Measurements from ENCODE around the gene FAM171A1.
"Not testable (repeated sequence)": the region's sequence is repeated elsewhere in the genome, so short reads cannot be mapped to it uniquely, and the experiment has no call there.

FAM171A1 gene

DNA sequence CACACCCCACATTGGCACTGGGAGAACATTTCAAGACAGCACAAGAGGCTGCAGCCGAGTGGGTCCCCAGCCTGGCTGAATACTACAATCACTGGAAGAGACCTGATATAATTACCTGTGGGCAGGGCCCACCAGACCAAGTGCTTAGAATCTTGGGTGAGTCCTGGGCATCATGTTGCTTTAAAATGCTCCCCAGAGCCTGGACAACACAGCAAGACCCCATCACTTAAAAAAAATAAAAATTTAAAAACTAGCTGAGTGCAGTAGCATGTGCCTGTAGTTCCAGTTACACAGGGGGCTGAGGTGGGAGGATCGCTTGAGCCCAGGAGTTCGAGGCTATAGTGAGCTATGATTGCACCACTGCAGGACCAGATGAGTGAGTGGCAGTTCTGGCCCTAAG lies 28.1 kb downstream of the FAM171A1 start:
- no peak for DNase-seq

DNA sequence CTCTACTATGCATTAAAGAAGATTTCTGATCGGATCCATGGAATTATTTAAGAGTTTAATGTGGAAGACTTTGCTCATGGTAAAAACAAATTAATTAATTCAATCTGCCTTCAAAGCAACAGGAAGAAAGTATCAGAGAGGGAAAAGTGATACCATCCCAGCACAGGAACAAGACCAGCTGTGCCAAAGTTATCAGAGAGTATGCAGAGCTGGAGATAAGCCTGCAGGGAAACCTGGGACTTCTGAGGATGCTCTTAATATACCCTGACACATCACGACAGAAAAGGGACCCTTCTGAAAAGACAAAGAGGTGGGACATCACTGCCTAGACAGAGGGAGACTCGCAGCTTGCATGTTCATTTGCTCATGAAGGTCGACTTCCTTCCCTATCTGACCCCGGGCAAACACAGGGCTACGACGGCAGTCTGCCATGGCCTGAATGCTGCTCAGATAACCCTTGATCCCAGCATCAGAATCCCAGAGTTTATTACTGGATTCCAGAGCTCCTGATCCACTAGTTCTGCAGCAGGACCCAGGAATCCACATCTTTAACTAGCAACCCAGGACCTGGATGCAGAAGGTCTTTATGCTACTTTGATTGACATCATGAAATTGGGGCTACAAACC lies 29.5 kb downstream of the FAM171A1 start:
- DNase-seq: no peak

DNA sequence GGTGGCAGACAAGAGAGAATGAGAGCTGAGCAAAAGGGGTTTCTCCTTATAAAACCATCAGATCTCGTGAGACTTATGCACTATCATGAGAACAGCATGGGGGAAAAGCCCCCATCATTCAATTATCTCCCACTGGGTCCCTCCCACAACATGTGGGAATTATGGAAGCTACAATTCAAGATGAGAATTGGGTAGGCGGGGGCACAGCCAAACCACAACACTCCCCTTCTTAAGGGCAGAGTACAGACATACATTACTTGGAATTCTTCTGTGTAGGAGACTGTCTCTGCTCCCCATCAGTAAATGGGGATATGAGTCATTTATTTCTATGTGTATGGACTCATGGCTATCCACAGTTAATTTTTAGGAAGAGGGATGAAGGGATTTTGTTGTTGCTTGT lies 31.2 kb downstream of the FAM171A1 start:
- peak; percentile 50 for DNase-seq

DNA sequence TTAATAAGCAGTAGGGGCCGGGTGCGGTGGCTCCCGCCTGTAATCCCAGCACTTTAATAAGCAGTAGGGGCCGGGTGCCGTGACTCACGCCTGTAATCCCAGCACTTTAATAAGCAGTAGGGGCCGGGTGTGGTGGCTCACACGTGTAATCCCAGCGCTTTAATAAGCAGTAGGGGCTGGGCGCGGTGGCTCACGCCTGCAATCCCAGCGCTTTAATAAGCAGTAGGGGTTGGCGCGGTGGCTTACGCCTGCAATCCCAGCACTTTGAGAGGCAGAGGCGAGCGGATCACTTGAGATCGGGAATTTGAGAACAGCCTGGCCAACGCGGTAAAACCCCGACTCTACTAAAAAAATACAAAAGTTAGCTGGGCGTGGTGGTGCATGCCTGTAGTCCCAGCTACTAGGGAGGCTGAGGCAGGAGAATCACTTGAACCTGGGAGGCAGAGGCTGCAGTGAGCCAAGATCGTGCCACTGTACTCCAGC lies 33.6 kb downstream of the FAM171A1 start:
- not testable (repeated sequence) for DNase-seq

DNA sequence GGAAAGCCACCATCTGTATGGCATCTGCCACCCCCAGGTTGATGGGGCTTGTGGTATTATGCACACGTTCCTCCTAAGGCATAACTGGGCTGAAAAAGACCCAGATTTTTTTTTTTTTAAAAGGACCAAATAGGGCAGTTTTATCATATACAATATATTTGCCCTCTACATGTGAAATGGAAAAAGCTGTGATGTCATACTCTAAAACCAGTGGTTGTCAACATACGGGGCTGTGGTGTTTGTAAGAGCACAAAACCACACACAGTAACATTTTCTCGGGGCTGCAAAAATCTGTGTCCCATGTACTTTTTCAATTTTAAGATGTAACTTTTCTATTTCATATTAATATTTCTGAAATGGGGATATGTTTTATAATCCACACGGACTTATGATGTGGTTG lies 34.9 kb downstream of the FAM171A1 start:
- no peak for DNase-seq

DNA sequence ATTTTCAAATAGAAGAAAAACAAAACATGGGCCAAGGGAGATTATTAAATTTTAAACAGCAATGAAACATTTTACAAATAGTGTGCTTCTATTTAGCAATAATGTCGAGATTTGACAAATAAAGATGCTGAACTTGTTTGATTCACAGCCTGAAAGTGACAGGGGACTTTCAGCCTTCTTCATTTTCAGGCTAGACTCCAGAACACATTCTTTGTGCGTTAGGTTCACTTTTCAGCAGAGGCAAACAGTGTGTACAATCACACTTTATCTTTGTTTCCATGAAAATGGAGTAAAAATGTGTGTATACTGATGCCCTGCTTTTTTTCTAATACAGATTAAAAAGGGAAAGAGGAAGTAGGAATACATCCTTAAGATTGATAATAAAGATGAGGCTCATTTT lies 35.6 kb downstream of the FAM171A1 start:
- DNase-seq: no peak

DNA sequence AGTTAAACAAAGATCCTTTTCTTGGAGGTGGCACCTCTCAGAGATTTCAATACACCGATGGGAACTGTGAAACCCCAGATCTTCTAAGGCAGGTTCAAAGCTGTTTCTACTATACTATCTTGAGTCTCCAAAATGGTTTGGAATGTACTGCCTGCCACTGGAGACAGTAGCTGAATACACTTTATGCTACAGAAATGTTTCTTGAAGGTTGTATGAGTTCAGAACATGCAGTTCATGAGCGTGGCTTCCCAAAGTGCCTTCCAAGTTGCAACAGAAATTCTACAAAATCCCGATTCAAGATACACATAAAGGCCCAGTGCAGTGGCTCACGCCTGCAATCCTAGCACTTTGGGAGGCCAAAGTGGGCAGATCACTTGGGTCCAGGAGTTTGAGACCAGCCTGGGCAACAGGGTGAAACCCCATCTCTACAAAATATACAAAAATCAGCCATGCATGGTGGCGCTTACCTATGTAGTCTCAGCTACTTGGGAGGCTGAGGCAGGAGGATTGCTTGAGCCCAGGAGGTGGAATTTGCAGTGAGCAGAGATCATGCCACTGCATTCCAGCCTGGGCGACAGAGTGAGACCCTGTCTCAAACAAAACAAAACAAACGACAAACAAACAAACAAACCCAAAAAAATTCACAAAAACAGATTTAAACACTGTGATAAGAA lies 36.3 kb downstream of the FAM171A1 start:
- DNase-seq: no peak

DNA sequence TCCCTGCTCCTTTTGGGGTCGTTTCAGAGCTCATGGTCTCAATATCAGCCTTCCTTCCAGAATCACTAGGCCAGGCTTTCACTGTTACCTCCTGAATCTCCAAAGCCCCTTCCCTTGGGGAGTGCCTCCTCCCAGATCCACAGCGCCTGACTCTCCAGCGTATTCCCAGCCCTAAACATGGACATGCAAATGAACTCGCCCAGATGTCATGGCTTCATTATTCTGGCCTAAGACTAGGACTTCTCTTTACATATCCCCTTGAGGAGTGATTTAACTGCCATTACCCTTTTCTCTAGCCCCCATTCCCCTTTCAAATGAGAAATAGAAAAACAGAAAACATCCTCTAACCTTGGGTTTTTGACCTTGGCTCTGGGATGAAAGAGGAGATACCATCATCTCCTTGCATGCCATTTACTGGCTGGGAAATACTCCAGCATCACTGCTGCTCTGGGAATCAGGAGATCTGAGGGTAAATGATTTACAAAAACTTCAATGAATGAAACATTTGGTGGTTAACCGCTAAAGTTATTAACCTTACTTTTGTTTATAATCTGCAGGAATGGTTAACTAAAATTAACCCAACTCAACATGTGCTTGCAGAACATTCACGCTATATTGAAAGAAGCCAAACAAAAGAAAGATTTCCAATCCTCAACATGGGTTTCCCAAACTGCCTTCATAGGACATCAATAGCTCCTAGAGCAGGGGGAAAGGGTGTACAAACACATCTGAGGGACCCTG lies 37.0 kb downstream of the FAM171A1 start:
- DNase-seq: no peak

DNA sequence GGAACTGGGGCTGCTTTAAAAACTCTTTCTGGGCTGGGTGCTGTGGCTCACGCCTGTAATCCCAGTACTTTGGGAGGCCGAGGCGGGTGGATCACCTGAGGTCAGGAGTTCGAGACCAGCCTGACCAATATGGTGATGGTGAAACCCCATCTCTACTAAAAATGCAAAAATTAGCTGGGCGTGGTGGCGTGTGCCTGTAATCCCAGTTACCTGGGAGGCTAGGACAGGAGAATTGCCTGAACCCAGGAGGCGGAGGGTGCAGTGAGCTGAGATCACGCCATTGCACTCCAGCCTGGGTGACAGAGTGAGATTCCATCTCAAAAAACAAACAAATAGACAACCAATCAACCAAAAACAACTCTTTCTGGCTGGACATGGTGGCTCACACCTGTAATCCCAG lies 37.9 kb downstream of the FAM171A1 start:
- not testable (repeated sequence) for DNase-seq

DNA sequence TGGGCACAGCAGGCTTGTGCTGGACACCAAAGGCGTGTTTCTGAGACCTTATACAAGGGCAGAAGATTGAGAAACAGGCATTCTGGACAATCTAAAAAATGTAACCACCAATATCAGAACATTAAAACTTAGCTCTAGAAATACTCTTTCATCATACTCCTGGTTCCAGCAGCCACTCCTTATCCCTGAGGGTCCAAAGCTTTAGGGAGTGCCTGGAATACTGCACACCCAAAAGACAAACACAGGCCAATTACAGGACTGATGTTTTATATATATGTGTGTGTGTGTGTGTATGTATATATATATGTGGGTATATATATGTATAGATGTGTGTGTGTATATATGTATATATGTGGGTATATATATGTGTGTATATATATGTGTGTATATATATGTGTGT lies 39.6 kb downstream of the FAM171A1 start:
- no peak for DNase-seq

DNA sequence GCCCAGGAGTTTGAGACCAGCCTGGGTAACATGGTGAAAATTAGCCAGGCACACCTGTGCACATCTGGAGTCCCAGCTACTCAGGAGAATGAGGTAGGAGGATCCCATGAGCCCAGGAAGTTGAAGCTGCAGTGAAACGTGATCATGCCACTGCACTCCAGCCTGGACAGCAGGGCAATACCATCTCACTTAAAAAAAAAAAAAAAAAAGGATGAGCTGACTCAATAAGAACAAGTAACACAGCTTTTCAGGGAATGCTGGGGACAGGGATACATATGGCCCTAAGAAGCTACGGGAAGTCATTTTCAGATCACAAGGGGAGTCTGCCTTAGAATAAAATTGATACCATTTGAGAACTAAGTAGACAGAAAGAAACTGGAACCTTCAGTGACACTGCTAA lies 41.7 kb downstream of the FAM171A1 start:
- no peak for DNase-seq

DNA sequence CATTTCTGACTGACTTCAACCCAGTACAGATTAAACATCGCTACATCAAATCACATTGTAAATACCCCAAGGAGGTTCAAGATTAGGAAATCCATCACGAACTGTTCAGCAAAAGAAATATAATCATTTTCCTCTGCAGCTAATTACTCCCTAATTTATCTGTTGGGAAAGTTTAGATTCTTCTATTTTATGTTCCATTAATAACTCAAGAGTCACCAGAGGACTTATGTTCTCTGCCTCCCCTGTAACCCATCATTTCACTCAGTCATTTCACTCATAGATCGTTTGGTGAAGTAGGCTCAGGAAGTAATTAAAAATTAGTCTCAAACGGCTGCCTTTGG lies 45.2 kb downstream of the FAM171A1 start:
- no peak for DNase-seq

DNA sequence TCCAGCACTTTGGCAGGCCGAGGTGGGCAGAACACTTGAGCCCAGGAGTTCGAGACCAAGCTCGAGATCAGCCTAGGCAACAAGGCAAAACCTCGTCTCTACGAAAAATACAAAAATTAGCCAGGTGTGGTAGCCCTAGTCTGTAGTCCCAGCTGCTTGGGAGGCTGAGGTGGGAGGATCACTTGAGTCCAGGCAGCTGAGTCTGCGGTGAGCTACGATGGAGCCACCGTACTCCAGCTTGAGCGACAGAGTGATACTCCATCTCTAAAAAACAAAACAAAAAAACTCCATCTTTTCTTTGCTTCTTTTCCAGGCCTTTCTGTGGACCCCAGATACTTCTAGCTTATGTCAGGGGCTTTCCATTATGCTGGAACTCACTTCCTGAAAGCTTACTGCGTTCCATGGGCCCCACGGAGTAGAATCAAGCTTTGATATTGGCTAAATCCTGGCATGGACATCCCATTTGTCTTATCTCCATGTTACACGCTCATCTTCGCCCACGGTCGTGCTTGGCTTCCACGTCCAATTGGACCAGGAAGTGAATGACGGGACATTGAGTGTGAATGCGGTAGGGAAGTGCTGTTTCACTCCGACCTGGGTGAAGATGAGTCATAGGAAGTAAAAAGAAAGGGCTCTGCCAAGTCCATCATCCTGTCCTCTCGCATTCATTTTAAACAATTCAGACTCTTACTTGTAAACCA lies 45.7 kb downstream of the FAM171A1 start:
- DNase-seq: peak; percentile 85

DNA sequence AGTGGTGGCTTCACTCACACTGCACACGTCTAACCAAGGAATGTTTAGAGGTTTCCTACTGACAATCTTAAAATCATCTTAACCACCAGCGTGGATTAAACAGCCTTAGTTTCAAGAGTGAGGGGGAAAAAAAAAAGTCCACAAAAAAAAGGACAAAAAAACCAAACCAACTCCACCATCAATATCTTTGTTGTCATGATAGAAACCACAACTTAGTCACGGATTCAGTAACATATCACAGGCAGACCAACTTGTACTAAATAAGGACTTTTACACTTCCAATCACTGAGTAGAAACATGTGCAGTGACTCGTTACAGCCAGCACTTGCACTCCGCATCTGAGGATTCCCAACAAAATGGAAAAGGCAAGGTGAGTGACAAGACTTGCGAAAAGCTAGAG lies 46.5 kb downstream of the FAM171A1 start:
- DNase-seq: peak; percentile 81

DNA sequence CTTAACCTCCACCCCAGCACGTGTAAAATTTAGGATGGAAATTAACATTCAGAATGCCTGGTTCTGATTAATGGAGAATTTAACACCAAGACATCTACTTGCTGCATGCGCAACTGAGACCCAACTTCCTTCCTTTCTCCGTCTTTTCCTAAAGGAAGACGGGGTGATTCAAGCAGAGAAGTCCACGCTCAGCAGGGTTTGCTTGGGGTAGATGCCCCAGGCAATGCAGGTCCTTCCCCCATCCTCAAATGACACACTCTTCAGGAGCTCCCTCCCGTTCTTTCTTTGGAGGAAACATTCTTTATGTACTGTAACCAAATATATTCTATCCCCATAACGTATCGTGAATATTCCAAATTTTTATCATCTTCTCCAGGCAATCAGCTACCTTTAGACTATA lies 47.0 kb downstream of the FAM171A1 start:
- DNase-seq: peak; percentile 36

DNA sequence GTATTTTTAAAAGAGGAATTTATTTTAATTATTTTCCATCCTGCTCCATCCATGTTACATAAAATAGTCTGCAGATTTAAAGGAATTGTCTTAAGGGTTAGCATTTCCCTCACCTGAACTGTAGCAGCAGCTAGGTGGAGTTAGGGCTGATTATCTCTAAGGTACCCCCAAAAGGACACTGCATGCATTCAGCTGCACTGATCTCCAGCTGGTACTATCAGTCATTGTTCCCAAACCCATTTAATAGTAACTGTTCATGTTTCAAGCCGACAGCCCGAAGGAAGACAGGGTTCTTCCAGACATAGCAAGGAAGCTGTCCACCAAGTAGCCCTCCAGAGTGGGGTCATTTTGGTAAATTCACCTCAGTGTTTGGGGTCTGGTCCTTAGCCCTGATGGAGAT lies 48.7 kb downstream of the FAM171A1 start:
- no peak for DNase-seq

DNA sequence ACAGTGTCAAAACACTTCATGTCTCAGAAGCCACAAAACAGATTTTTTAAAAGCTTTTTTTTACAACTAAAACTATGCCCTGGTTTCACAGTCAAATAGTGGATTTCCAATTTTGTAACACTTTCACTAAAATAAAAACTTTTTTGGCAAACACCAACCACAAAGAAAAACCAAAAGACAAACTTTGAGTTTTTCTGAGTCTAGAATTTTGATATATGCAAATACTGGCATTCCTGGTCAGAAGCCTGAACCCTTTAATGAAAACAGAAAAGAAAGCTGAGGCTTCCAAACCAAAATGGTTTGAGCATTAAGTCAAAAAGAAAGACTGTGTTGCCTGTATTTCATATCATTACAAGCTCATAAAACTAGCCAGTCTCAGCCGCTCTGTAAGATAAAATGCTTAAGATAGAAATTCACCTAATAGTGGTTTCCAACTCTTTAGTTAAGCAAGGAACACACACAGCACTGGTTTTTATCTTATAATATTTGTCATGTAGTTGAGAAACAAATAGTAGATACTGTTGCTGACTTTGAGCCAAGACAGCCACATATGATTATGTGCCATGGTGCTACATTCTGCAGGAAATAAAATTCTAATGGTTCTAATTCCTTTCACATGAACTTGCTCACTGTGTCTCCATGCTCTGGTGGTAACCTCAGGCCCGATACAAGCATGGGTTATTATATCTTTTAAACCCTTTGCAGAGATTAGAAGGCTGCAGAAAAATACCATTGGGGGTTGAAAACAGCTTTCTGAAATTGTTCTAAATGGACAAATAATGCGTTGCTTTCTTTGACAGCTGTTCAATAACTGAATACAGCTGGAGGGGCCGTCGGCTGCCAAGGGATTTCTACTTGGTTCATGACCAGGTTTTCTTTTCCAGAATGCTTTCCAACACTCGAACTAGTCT lies 49.4 kb downstream of the FAM171A1 start:
- peak; percentile 70 for DNase-seq

DNA sequence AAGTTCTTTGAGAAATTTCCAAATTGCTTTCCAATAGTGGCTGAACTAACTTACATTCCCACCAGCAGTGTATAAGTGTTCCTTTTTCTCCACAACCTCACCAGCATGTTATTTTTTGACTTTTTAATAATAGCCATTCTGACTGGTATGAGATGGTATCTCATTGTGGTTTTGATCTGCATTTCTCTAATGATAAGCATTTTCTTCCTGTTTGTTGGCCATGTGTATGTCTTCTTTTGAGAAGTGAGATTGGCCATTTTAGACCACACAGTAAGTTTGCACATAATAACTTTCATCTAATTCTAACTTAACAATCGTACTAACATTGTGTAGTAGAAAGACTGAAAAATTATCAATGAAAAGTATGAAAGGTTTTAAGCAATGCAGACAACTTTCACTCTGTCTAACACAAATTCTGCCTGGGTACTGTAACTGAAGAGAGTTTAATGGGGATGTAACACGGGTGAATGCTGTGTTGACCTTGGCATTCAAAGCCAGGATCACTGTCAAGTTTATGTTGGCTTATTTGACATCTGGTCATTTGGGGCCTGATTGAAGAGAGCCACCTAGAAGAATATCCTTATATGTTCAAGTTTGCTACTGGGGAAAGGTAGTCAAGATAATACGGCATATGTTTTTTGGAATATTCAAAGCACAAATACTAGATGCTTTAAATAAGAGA lies 50.4 kb downstream of the FAM171A1 start:
- DNase-seq: peak; percentile 53

DNA sequence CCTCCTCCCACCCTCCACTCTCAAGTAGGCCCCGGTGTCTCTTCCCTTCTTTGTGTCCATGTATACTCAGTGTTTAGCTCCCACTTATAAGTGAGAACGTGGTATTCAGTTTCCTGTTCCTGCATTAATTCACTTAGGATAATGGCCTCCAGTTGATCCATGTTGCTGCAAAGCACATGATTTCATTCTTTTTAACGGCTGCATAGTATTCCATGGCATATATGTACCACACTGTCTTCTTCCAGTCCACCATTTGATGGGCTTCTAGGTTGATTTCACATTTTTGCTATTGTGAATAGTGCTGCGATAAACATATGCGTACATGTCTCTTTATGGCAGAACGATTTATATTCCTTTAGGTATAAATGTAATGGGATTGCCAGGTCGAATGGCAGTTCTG lies 51.0 kb downstream of the FAM171A1 start:
- DNase-seq: no peak

DNA sequence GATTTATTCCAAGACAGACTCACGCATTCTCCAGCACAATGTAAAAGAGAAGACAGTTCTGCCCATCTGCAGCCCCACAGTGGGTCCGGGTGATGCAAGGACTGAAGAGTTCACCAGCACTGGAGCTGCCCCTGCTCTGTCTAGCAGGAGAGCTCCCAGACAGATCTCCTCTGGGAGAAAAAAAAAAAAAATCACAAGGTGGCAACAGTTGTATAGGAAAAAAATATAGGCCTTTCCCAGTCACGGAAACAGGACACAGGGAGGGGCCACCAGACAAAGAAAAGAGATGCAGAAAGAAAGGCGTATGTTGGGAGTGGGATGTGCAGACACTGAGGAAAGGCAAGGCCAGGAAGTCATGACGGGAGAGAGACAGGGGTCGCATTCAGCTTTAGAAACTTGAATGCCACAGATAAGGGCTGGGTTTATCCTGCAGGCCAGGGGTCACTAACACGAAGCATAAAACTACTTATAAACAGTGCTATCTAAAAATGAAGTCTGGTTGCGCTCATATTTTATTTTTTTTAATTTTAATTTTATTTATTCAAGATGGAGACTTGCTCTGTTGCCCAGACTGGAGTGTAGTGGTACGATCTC lies 54.1 kb downstream of the FAM171A1 start:
- DNase-seq: no peak

DNA sequence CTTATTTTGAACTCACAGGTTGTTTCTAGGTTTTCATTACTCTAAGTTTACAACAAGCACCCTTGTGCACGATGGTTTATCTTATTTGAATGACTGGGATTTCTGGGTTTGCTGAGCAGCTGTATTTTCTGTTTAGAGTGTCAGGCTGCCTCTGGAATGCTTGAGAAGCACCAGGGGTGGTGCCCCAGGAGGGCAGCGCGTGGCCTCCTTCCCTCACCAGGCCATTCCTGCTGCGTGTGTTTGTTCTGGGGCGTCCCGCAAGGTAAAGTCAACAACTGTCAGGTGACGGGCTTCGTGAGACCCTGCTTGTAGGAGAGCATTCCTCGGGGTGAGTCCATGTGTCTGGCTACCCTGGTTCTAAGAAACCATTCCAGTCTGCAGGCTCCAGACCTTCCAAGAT lies 54.9 kb downstream of the FAM171A1 start:
- no peak for DNase-seq

DNA sequence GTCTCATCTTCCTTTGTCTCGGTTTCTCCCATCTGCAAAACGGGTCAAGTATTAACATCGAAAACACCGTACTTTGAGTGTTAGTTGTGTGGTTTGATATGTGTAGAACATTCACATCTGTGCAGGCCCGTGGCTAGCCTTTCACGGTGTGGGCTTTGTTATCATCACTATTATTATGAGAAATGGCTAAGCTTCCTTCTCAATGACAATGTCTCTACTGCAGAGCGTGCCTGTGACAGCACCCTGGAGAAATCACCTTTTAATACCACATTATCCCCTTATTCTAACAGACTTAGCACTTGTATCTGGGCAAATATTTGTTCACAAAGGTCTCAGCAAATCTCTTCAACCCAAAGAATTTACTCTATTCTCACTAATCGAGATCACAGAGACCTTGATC lies 55.8 kb downstream of the FAM171A1 start:
- DNase-seq: no peak

Data from fibroblast of skin of right biceps (primary cell).